IMR-90 (cell line): ENCODE measurements around the gene MKX. TPM values are rescaled to one million over a fixed set of nuclear protein-coding genes. Genes with fewer than 3 reads are reported as not detected.

Source experiments
- ATAC-seq: fragments of 200-7000 bp; cut with Tn5 transposase; 2 replicates; pipeline ENCODE4 v1.9.1; 2020; ENCODE audit warnings: low read depth, mild to moderate bottlenecking, moderate library complexity
- BruUV-seq: library from RNA; stranded (reverse); fragments of 400-500 nt; replicated peaks from 2 replicates; lab custom pipeline; 2021; lab: Mats Ljungman, UMichigan
- CTCF ChIA-PET: fragments of 300-600 bp; formaldehyde crosslinking; extraction: SDS; loops from one replicate; lab custom pipeline; 2021; ENCODE audit warnings: antibody characterized with exemption; lab: Yijun Ruan, JAX
- POLR2A ChIA-PET: fragments of 300-600 bp; sonication (Branson Sonifier 250); formaldehyde crosslinking; loops from one replicate; lab custom pipeline; 2022; ENCODE audit warnings: antibody characterized with exemption; ENCODE audit not compliant: unreplicated experiment; lab: Charles Lee
- DNase-seq: peaks from one replicate; pipeline ENCODE4 v3.0.0; 2013
- H2AFZ ChIP-seq: replicated peaks from 2 replicates; pipeline ENCODE3; 2013; ENCODE audit warnings: low read length, mild to moderate bottlenecking; ENCODE audit not compliant: poor library complexity
- H2AK5ac ChIP-seq: 2 replicates; pipeline ENCODE4 v1.6.1; 2013; ENCODE audit warnings: low read depth, low read length, inconsistent platforms
- H2AK9ac ChIP-seq: replicated peaks from 2 replicates; pipeline ENCODE3; 2013; ENCODE audit warnings: mild to moderate bottlenecking, low read depth, low read length, moderate library complexity; ENCODE audit not compliant: poor library complexity
- H2BK120ac ChIP-seq: 2 replicates; pipeline ENCODE4 v1.6.1; 2013; ENCODE audit warnings: low read depth, low read length, inconsistent platforms
- H2BK15ac ChIP-seq: 3 replicates; pipeline ENCODE4 v1.6.1; 2013; ENCODE audit warnings: low read depth, low read length, inconsistent platforms
- H2BK20ac ChIP-seq: 2 replicates; pipeline ENCODE4 v1.6.1; 2013; ENCODE audit warnings: low read depth, mild to moderate bottlenecking, inconsistent platforms, low read length, moderate library complexity
- H2BK5ac ChIP-seq: 2 replicates; pipeline ENCODE4 v1.6.1; 2013; ENCODE audit warnings: mild to moderate bottlenecking, low read depth, low read length, inconsistent platforms; ENCODE audit not compliant: poor library complexity, severe bottlenecking
- H3K14ac ChIP-seq: replicated peaks from 2 replicates; pipeline ENCODE4 v1.6.1; 2013; ENCODE audit warnings: low read depth, low read length, inconsistent platforms
- H3K18ac ChIP-seq: 2 replicates; pipeline ENCODE4 v1.6.1; 2013; ENCODE audit warnings: low read depth, low read length, control low read depth
- H3K23ac ChIP-seq: 2 replicates; pipeline ENCODE4 v1.6.1; 2013; ENCODE audit warnings: low read depth, low read length, inconsistent platforms
- H3K27ac ChIP-seq: 2 replicates; pipeline ENCODE4 v1.5.1; 2013; ENCODE audit warnings: mild to moderate bottlenecking, control low read depth, low read length; ENCODE audit not compliant: insufficient read depth
- H3K27me3 ChIP-seq: 2 replicates; pipeline ENCODE4 v1.6.1; 2013; ENCODE audit warnings: low read length; ENCODE audit not compliant: control insufficient read depth, insufficient read depth
- H3K36me3 ChIP-seq: 2 replicates; pipeline ENCODE4 v1.6.1; 2013; ENCODE audit warnings: low read length, mixed read lengths; ENCODE audit not compliant: control insufficient read depth, insufficient read depth
- H3K4ac ChIP-seq: 2 replicates; pipeline ENCODE4 v1.6.1; 2013; ENCODE audit warnings: low read depth, low read length, inconsistent platforms
- H3K4me1 ChIP-seq: 2 replicates; pipeline ENCODE4 v1.6.1; 2013; ENCODE audit warnings: low read length, mixed read lengths; ENCODE audit not compliant: control insufficient read depth, insufficient read depth
- H3K4me2 ChIP-seq: 2 replicates; pipeline ENCODE4 v1.6.1; 2013; ENCODE audit warnings: low read depth, mild to moderate bottlenecking, control low read depth, low read length, moderate library complexity
- H3K4me3 ChIP-seq: 2 replicates; pipeline ENCODE4 v1.5.1; 2013; ENCODE audit warnings: low read depth, mild to moderate bottlenecking, control low read depth, low read length, moderate library complexity; ENCODE audit not compliant: insufficient read depth
- H3K56ac ChIP-seq: 2 replicates; pipeline ENCODE4 v1.6.1; 2013; ENCODE audit warnings: low read length, inconsistent platforms; ENCODE audit not compliant: insufficient read depth; ENCODE audit errors: extremely low read depth
- H3K79me1 ChIP-seq, 2 experiments: 2 replicates each; pipeline ENCODE4 v1.6.1; 2013; ENCODE audit warnings: low read length in 2 of 2, inconsistent platforms in 1 of 2, low read depth in 1 of 2
- H3K9ac ChIP-seq: 2 replicates; pipeline ENCODE4 v1.6.1; 2013; ENCODE audit warnings: low read depth, low read length, control low read depth
- H3K9me1 ChIP-seq: 2 replicates; pipeline ENCODE4 v1.6.1; 2013; ENCODE audit warnings: low read length, inconsistent platforms; ENCODE audit not compliant: insufficient read depth
- H3K9me3 ChIP-seq: 2 replicates; pipeline ENCODE4 v1.6.1; 2013; ENCODE audit warnings: low read length; ENCODE audit not compliant: control insufficient read depth, insufficient read depth
- H4K20me1 ChIP-seq: 2 replicates; pipeline ENCODE4 v1.6.1; 2013; ENCODE audit warnings: low read length, inconsistent platforms; ENCODE audit not compliant: insufficient read depth
- H4K5ac ChIP-seq: 2 replicates; pipeline ENCODE4 v1.6.1; 2013; ENCODE audit warnings: mild to moderate bottlenecking, low read depth, low read length, control low read depth
- H4K8ac ChIP-seq, 2 experiments: 2 replicates each; pipeline ENCODE4 v1.6.1; 2013; ENCODE audit warnings: low read depth in 2 of 2, low read length in 2 of 2, control low read depth in 1 of 2, inconsistent platforms in 1 of 2
- H4K91ac ChIP-seq: 2 replicates; pipeline ENCODE4 v1.6.1; 2013; ENCODE audit warnings: low read depth, low read length, inconsistent platforms; ENCODE audit not compliant: insufficient read depth
- CEBPB ChIP-seq: IDR thresholded peaks from 2 replicates; pipeline ENCODE4 v1.6.1; 2012; ENCODE audit warnings: low read depth, low read length, improper control_type of control experiment
- MXI1 ChIP-seq: IDR thresholded peaks from 2 replicates; pipeline ENCODE4 v1.6.1; 2012; ENCODE audit warnings: low read depth, mild to moderate bottlenecking, low read length, moderate library complexity, borderline replicate concordance
- WGBS, 2 experiments: methylation state at CpG; one replicate each; pipeline versions ENCODE4 v1.1.5 to v1.1.7; 2013; ENCODE audit warnings: missing lambda C conversion rate in 2 of 2; ENCODE audit not compliant: insufficient read length in 1 of 2; ENCODE audit errors: extremely low coverage in 2 of 2; 5-methylcytosine and 5-hydroxymethylcytosine counted together
- dilution Hi-C: fragments of 300-500 bp; cut with HindIII; formaldehyde crosslinking; loops from one replicate; pipeline ENCODE4 v1.14.3; 2018; ENCODE audit warnings: low sequenced_read_pairs; ENCODE audit not compliant: unreplicated experiment
- in situ Hi-C: fragments of 300-500 bp; cut with MboI; formaldehyde crosslinking; loops from 3 replicates; pipeline ENCODE4 v1.14.3; 2019; ENCODE audit warnings: low sequenced_read_pairs, inconsistent platforms, mixed read lengths
- intact Hi-C: fragments of 100-400 bp; cut with micrococcal nuclease; formaldehyde crosslinking; loops from 2 replicates; pipeline ENCODE4 v1.10.0; 2022
- polyA plus RNA-seq, 3 experiments: library from polyadenylated mRNA; depleted of rRNA; stranded (reverse); fragments of >200 nt; gene quantifications; 2 replicates each; pipeline ENCODE4 v1.2.3, GENCODE V29; 2012; ENCODE audit warnings: low replicate concordance in 1 of 3
- total RNA-seq: library from RNA; depleted of rRNA; stranded (reverse); fragments of >200 nt; gene quantifications from 2 replicates; pipeline ENCODE4 v1.2.3, GENCODE V29; 2012

The MKX gene
- total and polyA plus RNA-seq, 2 of the 4 experiments (the other 2 are of a cell fraction), result 0.10 to 0.36 TPM

DNA sequence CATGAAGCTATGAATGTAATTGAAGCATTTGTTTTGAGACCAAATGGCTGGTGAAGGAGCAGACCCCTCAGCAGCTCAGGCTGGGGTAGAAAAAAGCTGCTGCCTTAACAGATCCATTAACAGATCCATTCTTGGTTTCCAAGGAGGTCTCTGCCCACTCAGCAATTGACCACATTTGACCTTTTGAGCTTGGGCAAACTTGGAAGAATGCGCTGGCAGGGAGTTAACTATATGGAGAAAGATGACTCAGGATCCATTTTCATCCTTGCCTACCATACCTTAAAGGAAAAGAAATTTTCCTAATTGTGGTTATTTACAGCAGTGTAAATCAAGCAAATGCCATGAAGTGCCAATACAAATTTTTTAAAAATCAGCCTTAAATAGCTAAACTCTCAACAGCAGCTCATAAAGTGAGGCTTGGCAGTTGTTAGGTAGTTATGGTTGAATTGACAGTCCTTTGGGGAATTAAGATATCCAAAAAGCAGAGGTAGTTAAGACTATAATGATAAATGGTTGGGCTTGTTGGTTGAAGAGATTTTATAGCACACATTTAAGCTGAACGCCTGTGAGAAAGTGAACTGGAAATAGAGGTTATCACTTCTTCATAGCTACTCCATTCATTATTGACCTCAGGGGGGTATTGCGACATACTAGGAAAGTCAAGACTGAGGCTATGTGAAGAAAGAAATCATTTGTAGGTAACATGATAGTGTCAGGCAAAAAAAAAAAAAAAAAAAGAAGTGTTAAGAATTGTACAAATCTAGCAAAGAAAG is 83.9 kb downstream of the MKX start:
- Histone ChIP-seq H3K27me3 (peaks cover 2% of the 10 kb centered on the region; the same call in 1 of the 2 replicates), H3K23ac (no peak overlapping the region), H3K9me3 (no peaks in the 10 kb centered on the region), H3K56ac (no peak overlapping the region), H3K36me3 (no peaks in the 10 kb centered on the region), H3K27ac (no peak overlapping the region), H3K9ac (no peak overlapping the region), H2BK15ac (no peak overlapping the region), H2BK120ac (no peak overlapping the region), H2BK5ac (no peak overlapping the region), H3K4me3 (no peak overlapping the region), H4K5ac (no peak overlapping the region), H4K20me1 (no peaks in the 10 kb centered on the region), H3K4me1 (peaks cover 2% of the 10 kb centered on the region; the same call in 1 of the 2 replicates), H3K9me1 (no peaks in the 10 kb centered on the region), H3K4me2 (no peak overlapping the region), H4K8ac (no peak overlapping the region), H3K18ac (no peak overlapping the region), H2AFZ (no peak overlapping the region), H3K4ac (no peak overlapping the region), H3K79me1 (no peaks in the 10 kb centered on the region), H2BK20ac (no peak overlapping the region), H2AK5ac (no peak overlapping the region), H4K91ac (no peak overlapping the region), H3K14ac (no peak overlapping the region), H2AK9ac (no peak overlapping the region)
- intact Hi-C loops, result no loop called here
- dilution Hi-C loops, result no loop called here
- in situ Hi-C loops, result no loop called here
- no peak for ATAC-seq
- TF ChIP-seq CEBPB (peak; percentile 95), MXI1 (no peak)
- BruUV-seq, result no TSS peak
- POLR2A ChIA-PET, result no interaction called here
- WGBS, 2 experiments, result no CpG with 5 or more reads among the region's 3 CpGs
- DNase-seq, result no peak
- CTCF ChIA-PET, result interaction anchor here (1.0 kb wide), 1 partner anchor 9 kb away, joined by 5 read pairs; no protein-coding TSS in a partner anchor
